ENCODE results near the gene ADAMTSL2. TPM values are rescaled to one million over a fixed set of nuclear protein-coding genes. Genes with fewer than 3 reads are reported as not detected.

Gene ADAMTSL2
- total RNA-seq, 1 donor from 2014 or later, result 1.2 TPM

GRCh38 chr9:133573791-133574515 is 39.4 kb downstream of the ADAMTSL2 start:
- no peak for DNase-seq (ENCODE audit: low spot score)

GRCh38 chr9:133574771-133575170 is 40.3 kb downstream of the ADAMTSL2 start:
- DNase-seq (ENCODE audit: low spot score), result no peak

DNA sequence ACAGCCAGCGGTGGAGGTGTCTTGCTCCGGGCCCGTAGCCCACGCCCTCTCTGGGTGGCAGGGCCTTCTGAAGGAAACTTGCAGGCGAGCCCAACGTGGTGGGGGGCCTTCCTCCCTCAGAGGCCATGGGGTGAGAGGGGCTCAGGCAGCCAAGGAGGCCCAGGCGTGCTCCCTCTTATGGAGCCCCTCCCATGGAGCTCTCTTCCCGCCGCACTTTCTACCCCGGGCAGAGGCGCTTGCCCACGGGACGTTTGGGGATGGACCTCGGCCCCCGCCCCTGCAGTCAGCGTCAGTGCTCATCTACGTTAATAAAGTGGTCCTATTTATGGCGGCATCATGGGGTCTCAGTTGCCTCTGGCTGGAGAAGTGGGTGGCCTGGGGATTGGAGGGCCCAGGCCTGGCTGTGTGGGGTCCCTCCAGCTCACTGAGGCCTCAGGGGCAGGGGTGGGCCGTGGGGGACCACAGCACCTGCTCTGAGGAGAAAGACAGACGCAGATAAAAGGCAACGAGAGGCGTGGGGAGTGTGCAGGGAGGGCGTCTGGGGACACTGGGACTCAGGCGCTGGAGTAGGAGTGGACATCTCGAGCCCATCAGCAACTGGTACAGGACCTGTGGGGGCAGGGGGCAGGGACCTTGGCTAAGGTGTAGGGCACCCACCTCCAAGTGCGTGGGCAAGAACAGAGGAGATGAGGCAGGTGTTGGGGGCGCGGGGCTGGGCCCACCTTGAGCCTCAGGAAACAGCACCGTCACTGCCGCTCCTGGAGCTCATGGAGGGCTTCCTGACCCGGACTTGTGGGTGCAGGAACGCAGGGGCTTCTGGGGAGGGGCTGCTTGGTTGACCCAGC is 40.9 kb downstream of the ADAMTSL2 start:
- no peak for DNase-seq (ENCODE audit: low spot score)

DNA sequence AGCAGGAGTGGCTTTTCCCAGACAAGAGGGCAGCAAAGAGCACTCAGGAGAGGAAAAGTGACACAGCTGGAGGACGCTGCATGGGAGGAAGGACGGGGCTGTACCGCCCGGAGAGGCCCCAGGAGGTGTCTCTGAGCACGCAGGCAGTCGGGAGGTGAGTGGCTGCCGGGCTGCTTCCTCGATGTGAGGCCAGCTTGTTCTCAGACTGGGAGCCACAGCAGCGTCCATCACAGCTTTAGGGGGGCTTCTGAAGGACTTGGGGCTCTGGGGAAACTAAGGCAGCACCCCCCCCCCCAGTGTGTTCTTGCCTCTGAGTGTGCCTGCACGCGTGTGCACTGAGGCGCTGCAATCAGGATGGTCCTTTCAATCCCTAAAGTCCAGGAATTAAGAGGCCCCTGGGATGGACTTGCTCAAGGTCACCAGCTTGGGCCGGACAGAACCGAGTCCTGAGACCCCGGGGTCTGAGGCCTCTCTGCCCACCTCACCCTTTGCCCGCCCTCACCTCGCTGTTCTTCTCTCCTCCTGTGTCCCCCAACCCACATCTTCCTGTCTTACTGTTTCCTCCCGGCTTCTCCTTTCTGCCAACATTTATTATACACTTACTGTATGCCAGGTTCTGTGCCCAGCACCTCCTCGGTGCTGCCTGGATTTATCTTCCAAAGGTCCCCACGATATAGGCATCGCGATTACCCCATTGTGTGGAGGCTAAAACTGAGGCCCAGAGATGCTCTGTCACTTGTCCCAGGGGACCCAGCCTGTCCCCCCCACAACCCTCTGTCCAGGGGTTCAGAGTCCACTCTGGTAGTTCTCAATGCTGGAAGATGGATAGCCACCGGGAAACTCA is 41.7 kb downstream of the ADAMTSL2 start:
- no peak for DNase-seq (ENCODE audit: low spot score)

- peak; percentile 64 for DNase-seq (ENCODE audit: low spot score)
Measured at GRCh38 chr9:133576875-133577736, 42.6 kb downstream of the ADAMTSL2 start.

DNA sequence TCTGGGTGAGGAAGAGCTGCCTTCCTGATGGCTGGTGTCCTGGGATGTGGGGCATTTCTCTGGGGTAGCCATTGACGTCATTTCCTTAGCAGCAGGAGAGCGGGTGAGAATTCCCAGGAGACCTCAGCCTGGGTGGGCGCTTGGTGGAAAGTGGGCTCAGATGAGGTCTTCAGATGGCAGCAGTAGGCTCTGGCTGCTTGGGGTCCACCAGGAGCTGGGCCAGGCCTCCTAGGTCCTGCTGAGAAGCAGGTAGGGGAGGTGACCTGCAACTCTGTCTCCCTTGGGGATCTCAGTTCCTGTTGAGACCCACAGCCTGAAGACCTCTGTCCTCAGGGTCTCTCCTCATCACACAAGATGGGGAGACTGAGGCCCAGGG is 43.2 kb downstream of the ADAMTSL2 start:
- DNase-seq (ENCODE audit: low spot score), result no peak

DNA sequence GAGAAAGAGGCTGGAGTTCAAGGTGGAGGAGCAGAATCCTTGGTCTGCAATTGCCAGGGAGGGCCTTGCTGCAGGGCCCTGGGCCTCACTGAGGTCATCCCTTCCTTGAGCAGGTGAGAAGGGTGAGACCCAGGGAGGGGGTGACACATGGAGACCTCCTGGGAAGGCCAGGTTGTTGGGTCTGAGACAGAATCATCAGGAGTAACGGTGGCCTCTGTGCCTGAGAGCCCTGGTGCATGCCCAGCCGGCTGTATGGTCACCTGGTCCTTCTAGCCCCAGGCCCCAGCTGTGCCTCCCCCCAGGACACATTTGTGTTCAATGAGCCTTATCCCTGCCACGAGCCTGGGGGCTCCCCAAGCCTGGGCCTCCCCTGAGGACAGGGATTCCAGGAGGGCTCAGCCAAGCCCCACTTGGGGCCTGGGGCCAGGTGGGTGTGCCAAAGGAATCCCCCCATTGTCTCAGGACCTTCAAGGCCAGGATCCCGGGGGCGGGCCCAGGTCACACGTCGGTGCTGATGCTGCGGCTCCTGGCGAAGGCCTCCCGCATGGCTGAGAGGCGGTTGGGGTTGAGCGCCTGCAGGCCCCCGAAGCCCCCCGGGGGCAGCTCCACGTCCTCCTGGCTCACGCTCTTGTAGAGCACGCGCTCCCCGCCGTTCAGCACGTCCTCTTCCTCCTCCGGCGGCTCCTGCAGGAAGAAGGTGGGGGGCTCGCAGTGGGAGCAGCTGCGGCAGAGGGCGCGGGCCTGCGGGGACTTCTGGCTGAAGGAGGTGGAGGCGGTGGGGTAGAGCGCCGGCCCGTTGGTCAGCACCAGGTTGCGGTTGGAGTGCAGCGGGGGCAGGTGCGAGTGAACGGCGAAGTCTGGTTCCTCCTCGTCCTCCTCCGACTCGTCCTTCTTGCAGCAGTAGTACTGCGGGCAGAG is 44.3 kb downstream of the ADAMTSL2 start:
- no peak for DNase-seq (ENCODE audit: low spot score)

DNA sequence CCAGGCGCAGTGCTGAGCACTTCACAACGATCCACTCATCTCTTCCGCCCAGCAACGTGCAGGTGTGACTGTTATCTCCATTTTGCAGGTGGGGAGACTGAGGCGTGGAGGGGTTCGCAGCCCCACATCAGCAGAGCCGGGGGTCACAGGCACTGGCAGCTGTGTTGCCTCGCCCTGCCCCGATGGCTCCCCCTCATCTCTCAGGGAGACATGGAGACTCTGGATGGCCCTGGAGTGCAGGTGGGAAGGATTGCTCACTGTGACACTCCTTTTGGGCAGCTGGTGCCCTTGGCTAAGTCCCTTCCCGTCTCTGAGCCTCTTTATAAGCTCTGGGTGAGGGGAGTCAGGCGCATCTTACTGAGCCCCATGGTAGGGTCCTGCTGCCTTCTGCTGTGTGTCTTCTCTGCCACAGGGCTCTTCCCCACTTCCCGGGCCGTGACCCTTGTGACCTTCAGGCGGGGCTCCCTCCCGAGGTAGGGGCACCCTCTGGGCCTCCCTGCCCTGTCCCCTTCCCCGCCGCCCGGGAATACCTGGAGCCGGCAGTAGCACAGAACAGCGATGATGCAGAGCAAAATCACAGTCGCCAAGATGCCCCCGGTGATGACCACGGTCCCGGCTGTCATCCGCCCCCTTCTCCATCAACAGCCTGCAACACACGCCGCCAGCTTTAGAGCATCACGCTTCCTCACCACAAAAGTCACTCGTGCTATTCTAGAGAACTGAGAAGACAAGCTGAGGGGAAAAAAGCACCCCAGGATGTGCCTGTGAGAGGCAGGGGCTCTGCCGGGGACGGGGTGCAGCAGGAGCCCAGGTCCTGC is 45.3 kb downstream of the ADAMTSL2 start:
- DNase-seq (ENCODE audit: low spot score), result no peak

- no peak for DNase-seq (ENCODE audit: low spot score)
Measured at GRCh38 chr9:133580419-133580738, 45.9 kb downstream of the ADAMTSL2 start.

DNA sequence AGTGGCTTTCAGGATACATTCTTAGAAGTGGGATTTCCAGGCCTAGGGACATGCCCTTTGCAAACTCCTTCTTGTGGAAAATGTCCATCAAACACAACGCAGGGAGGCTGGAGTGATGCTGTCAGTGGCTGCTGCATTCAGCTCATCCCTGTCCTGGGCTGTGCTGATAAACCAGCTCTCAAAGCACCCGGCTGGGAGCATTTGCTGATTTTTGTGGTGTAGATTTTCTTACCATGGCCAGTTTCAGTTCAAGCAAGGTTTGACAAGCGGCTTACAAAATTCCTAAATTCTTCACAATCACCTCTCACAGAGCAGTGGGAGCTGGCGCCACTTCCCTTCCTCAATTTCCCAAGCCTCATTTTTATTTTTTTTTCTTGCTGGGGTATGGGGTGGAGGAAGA is 46.5 kb downstream of the ADAMTSL2 start:
- no peak for DNase-seq (ENCODE audit: low spot score)

- peak; percentile 81 for DNase-seq (ENCODE audit: low spot score)
Measured at GRCh38 chr9:133581513-133582343, 47.2 kb downstream of the ADAMTSL2 start.

DNA sequence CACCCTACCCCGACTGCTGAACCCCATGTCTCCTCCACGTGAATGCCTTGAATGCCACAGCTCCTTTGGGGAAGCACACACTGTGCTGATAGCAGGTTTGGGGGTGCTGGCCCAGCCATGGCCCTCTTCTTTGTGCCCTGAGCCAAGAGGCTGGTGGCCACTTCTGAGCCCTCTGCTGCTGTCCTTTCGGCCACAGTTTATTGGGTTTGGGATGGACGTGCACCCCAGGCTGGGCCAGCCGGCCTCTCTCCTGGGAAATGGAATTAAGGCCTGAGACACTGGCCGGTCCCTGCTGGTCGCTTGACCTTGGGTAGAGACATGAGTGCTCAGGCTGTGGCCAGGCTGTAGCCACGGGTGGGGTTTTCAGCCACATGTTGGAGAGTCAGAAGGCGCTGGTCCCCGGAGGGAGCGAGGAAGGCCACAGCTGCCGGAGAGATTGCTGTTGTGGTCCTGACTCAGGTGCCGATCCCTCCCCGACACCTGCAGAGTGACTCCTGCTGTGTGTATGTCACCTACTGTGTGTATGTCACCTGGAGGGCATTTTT is 48.1 kb downstream of the ADAMTSL2 start:
- DNase-seq (ENCODE audit: low spot score), result no peak

- no peak for DNase-seq (ENCODE audit: low spot score)
Measured at GRCh38 chr9:133583111-133583510, 48.6 kb downstream of the ADAMTSL2 start.

GRCh38 chr9:133583586-133583985 is 49.1 kb downstream of the ADAMTSL2 start:
- no peak for DNase-seq (ENCODE audit: low spot score)

- no peak for DNase-seq (ENCODE audit: low spot score)
Measured at GRCh38 chr9:133584167-133584558, 49.7 kb downstream of the ADAMTSL2 start.

DNA sequence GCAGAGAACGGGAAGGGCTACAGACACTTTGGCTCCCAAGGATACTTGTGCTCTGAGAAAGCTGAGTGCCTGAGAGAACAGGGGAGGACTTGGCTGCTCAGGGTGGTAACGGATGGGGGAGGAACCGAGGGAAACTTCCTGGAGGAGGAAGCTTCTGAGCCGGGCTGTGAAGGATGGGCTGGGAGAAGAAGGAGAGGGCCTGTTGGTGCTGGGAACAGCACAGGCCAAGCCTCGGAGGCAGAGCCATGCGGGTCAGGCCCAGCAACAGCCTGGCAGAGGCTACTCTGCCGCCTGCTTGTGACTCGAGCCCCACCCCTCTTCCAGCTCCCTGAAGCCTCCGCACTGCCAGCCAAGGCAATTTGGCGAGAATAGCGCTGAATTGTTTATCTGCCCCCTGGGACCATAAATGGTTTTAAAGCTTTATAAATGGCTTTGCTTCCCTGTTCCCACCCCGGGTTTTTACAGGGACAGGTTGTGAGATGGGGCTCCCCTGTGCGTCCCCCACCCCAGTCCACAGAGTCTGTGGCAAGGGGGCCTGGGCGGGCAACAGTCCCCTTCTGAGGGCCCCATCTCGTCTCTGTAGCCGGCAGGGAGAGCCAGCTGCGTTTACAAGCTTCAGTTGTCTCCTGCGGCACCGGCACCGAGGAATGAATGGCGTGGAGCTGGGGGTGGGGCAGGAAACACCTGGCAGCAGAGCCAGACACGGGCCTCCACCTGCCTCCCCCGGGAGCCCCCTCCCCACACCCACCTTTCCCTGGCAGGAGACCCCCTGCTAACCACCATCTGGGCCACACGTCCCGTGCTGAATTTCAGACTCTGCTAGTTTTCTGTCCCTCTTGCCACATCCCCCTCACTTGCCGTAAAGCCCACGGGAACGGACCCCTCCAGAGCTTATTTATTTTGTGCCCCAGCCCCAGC is 50.3 kb downstream of the ADAMTSL2 start:
- peak; percentile 53 for DNase-seq (ENCODE audit: low spot score)
